NCI-H128 (cell line): ENCODE data around the gene PPARD.
"Not testable (repeated sequence)": the region's sequence is repeated elsewhere in the genome, so short reads cannot be mapped to it uniquely, and the experiment has no call there.

ENCODE experiments used
- DNase-seq: peaks from one replicate; lab custom pipeline; 2025; ENCODE audit not compliant: unreplicated experiment; lab: John Stamatoyannopoulos, UW

The PPARD gene

DNA sequence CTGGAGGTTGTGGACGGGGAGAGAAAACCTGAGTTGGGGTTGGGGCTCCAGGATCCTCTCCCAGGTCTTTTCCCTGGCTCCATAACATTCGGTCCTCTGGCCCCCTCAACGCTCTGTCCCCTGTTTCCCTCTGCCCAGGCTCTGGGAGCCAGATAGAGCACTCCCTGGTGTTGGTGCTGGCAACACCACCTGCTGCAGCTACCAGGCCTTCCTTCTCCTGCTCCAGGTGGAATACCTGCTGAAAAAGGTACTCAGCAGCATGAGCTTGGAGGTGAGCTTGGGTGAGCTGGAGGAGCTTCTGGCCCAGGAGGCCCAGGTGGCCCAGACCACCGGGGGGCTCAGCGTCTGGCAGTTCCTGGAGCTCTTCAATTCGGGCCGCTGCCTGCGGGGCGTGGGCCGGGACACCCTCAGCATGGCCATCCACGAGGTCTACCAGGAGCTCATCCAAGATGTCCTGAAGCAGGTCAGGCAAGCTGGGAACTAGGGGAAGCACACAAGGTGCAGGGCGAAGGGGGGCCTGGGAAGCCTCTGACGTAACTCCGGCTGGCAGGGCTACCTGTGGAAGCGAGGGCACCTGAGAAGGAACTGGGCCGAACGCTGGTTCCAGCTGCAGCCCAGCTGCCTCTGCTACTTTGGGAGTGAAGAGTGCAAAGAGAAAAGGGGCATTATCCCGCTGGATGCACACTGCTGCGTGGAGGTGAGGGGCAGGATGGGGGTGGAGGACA, 30.1 kb upstream of the PPARD start:
- no peak for DNase-seq

DNA sequence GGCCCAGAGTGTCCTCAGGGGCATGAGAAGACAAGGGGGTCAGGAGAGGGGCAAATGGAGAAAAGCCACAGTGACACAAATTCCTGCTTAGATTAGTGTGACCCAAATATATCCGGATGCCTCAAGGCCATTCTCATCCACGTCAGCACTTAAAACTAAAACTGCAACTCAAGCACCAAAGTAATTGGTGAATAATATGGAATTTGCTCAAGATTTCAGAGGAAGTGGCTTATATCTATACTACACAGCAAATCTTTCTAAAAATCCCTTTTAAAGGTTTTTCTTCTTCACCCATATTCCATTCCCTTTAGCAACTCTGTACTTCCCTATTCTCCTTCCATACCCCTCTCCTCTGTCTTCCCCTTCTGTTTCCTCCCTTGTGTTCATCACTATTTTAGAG, 29.6 kb upstream of the PPARD start:
- no peak for DNase-seq

- DNase-seq = no peak
Observed at GRCh38 chr6:35317483-35318195, 24.7 kb upstream of the PPARD start.

- DNase-seq = peak; percentile 51
Observed at GRCh38 chr6:35318196-35319171, 23.9 kb upstream of the PPARD start.

DNA sequence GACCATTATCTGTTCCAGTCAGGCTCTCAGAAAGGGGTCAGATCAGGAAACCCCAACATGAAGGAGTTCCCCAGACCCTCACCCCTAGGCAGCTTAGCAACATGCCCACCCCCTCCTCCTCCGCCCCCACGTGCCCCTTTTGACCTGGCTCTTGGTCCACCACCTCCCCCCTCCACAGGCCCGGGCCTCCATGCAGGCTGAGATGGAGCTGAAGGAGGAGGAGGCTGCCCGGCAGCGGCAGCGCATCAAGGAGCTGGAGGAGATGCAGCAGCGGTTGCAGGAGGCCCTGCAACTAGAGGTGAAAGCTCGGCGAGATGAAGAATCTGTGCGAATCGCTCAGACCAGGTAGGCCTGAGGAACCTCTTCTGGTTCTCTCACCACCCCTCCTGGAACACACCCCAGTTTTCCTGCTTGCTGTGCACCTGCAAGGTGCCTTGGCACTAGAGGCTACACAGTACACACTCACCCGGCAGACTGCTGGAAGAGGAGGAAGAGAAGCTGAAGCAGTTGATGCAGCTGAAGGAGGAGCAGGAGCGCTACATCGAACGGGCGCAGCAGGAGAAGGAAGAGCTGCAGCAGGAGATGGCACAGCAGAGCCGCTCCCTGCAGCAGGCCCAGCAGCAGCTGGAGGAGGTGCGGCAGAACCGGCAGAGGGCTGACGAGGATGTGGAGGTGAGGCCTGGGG, 22.9 kb upstream of the PPARD start:
- DNase-seq = no peak

DNA sequence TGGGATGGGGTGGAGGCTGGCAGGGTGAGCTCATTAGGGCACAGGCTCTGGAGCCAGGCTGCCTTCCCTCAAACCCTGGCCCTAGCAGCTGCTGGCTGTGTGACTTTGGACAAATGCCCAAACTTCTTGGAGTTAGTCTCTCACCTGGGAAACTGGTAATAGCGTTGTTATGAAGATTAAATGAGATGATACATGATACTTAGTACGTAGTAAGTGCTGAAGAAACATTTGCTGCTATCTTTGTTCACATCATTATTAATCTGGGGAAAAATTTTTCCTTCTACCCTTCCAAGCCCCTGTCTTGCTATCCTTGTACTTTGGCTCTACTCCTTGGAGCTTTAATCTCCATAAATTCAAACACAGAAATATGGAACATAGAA, 22.3 kb upstream of the PPARD start:
- no peak for DNase-seq

DNA sequence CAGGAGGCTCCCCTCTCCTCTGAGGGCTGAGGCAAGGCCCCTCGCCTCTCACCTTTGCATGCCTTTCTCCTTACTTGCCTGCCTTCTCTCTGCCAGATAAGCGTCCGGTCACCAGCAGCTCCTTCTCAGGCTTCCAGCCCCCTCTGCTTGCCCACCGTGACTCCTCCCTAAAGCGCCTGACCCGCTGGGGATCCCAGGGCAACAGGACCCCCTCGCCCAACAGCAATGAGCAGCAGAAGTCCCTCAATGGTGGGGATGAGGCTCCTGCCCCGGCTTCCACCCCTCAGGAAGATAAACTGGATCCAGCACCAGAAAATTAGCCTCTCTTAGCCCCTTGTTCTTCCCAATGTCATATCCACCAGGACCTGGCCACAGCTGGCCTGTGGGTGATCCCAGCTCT, 21.3 kb upstream of the PPARD start:
- DNase-seq = no peak

DNA sequence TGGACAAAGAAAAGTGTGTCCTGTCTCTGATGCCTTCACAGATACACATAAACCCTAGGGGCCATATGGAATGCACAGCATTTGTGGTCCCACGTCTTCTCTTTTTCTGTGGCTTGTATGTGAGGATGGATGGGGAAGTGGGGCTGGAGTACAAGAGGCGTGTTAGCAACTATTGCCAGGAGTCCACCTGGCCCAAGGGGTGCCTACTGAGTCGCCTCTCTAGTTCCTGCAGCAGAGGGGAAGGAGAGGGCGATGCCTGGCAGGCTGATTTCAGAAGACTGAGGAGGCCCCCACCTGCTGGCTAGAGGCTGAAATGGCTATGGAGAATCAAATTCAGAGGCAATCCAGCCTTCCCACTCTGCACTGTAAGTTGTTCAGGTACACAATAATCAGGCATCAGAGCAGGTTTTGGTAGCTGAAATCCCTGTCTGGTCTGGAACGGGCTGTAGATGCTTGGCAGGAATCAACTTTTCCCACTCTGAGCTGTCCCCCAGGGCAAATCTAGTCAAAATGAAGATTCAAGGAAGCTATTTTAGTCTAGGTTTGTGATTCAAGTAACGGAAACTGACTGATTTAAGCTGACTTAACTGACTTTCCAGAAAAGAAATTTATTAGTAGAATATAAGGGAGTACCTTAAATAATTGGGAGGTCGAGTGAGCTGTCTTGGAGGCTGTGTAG, 14.9 kb upstream of the PPARD start:
- DNase-seq = peak; percentile 36

GRCh38 chr6:35328108-35328723, 14.1 kb upstream of the PPARD start:
- no peak for DNase-seq

GRCh38 chr6:35328965-35329364, 13.4 kb upstream of the PPARD start:
- not testable (repeated sequence) for DNase-seq

- DNase-seq = no peak
Observed at GRCh38 chr6:35330541-35331119, 11.7 kb upstream of the PPARD start.

DNA sequence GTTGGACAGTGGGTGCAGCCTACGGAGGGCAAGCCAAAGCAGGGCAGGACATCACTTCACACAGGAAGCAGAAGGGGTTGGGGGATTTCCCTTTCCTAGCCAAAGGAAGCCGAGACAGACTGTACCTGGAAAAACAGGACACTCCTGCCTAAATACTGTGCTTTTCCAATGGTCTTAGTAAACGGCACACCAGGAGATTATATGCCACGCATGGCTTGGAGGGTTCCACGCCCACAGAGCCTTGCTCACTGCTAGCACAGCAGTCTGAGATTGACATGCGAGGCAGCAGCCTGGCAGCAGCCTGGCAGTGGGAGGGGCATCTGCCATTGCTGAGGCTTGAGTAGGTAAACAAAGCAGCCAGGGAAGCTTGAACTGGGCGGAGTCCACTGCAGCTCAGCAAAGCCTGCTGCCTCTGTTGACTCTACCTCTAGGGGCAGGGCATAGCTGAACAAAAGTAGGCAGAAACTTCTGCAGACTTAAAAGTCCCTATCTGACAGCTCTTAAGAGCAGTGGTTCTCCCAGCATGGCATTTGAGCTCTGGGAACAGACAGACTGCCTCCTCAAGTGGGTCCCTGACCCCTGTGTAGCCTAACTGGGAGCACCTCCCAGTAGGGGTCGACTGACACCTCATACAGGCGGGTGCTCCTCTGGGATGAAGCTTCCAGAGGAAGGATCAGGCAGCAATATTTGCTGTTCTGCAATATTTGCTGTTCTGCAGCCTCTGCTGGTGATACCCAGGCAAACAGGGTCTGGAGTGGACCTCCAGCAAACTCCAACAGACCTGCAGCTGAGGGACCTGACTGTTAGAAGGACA, 10.1 kb upstream of the PPARD start:
- DNase-seq = peak; percentile 50

DNA sequence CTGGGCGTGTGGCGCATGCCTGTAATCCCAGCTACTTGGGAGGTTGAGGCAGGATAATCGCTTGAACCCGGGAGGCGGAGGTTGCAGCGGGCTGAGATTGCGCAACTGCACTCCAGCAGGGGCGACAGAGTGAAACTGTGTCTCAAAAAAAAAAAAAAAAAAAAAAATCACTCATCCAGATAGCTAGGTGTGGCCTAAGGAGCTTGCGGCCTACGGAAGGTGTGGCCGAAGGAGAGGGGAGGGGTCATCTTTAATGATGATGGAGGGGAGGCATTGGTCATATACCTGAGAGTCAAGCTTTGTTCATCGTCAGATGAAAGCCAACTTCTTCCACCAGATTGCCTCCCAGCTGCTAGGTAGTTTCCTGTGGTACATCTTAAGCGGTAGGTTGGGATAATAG, 801 bp upstream of the PPARD start:
- no peak for DNase-seq

DNA sequence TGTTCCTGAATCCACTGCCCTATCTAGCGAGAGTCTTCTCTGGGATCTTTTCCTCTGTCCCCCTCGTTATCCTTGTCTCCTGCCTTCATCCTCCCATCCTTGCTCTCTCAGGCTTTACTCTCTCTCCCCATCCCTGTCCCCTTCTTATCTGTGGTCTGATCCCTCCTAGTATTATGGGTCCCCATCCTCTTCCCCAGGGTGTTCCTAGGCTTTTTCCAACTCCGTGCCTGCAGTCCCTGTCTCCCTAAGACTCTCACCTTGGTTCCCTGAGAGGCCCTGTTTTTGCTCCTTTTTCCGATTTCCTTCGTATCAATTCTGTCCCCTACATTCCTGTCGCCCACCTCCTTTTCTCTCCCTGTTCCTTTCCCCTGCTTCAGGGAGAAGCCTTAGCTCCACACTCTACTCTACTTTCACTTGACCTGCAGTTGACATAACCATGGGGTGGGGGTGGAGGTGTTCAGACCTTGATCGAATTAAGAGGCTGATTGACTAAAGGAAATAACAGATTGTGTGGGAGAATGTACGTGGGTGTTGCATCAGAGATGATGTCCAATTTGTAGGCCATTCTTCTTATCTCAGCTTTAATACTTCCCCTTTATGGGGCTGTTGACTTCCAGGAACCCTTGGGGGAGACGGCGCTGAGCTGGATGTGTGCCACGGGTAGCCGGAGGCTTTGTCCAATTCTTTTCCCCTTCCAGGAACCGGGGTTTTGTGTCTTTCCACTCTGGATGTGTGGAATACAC, 905 bp downstream of the PPARD start:
- DNase-seq = no peak

- DNase-seq = no peak
Observed at GRCh38 chr6:35343835-35344550, 1.6 kb downstream of the PPARD start.

GRCh38 chr6:35351422-35351821, 9.1 kb downstream of the PPARD start:
- DNase-seq = no peak

DNA sequence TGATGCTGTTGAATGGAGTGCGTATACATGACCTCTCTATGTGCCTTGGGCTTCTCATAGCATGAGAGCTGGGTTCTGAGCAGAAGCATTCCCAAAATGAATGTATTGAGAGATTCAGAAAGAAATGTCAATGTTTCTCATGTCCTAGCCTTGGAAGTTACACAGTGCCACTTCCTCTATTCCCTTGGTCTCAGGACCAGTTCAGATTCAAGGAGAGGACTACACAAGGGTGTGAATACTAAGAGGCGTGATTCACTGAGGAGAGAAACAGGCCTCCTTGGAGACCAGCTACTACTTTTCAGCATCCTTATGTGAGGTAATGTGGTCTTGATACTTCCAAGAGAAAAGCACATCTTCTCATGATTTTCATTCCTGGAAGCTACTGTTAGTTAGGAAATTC, 10.4 kb downstream of the PPARD start:
- no peak for DNase-seq
